HG03108 (cell line): ENCODE results near the gene EFNA4.
"Not testable (repeated sequence)": the region's sequence is repeated elsewhere in the genome, so short reads cannot be mapped to it uniquely, and the experiment has no call there.

Source experiments
- ATAC-seq: cut with Tn5 transposase; IDR thresholded peaks from one replicate; pipeline ENCODE4 v1.9.1; 2021; ENCODE audit warnings: moderate library complexity; ENCODE audit not compliant: unreplicated experiment

EFNA4 gene

GRCh38 chr1:155116113-155116764 lies 52.7 kb downstream of the EFNA4 start:
- no peak for ATAC-seq

- ATAC-seq: no peak
Measured at GRCh38 chr1:155117610-155118009, 54.1 kb downstream of the EFNA4 start.

GRCh38 chr1:155118090-155118489 lies 54.5 kb downstream of the EFNA4 start:
- not testable (repeated sequence) for ATAC-seq
